H1 (cell line): Measurements from ENCODE around the gene CRCP. TPM values are rescaled to one million over a fixed set of nuclear protein-coding genes. Genes with fewer than 3 reads are reported as not detected.

Experiments used
- BACH1 ChIP-seq: IDR thresholded peaks from 2 replicates; pipeline ENCODE4 v1.6.1; 2012; ENCODE audit warnings: low read length, improper control_type of control experiment
- KDM1A ChIP-seq: fragments of 200-600, 300-600 bp; sonication (generic); IDR thresholded peaks from 2 replicates; pipeline ENCODE4 v1.7.1; 2016; ENCODE audit warnings: mild to moderate bottlenecking, low read length, borderline replicate concordance
- MAFK ChIP-seq: IDR thresholded peaks from 2 replicates; pipeline ENCODE4 v1.6.1; 2012; ENCODE audit warnings: low read depth, mild to moderate bottlenecking, improper control_type of control experiment, low read length
- POLR2AphosphoS5 ChIP-seq: IDR thresholded peaks from 2 replicates; pipeline ENCODE4 v1.6.1; 2011; ENCODE audit warnings: low read depth, low read length
- POU5F1 ChIP-seq: IDR thresholded peaks from 2 replicates; pipeline ENCODE4 v1.6.1; 2011; ENCODE audit warnings: low read depth, mild to moderate bottlenecking, low read length, moderate library complexity
- SAP30 ChIP-seq: fragments of 300-600 bp; sonication (generic); IDR thresholded peaks from 2 replicates; pipeline ENCODE4 v1.7.1; 2012; ENCODE audit warnings: low read length, moderate library complexity, mild to moderate bottlenecking, inconsistent platforms; ENCODE audit not compliant: insufficient read depth, insufficient replicate concordance
- SIRT6 ChIP-seq: IDR thresholded peaks from one replicate; pipeline ENCODE4 v1.7.1; 2012; ENCODE audit warnings: low read length, inconsistent platforms
- polyA plus RNA-seq, 7 experiments: library from polyadenylated mRNA; depleted of rRNA in 3 of 7; stranded (reverse) in 5 of 7; unstranded in 2 of 7; fragments of >200 nt in 5 of 7; fragments of 200-250 nt in 2 of 7; gene quantifications; 1 replicate in 5 of 7; 2 replicates in 1 of 7; 4 replicates in 1 of 7; pipeline versions ENCODE4 v1.2.1 to v1.2.3, GENCODE V29; 2011 to 2013; ENCODE audit warnings: missing spikeins in 2 of 7, mixed read lengths in 2 of 7
- total RNA-seq: library from RNA; stranded (reverse); fragmentation: NEBNext Ultra II Directional; extraction: Animal tissue kit (Norgen Biotek cat#: 25700); gene quantifications from 2 replicates; pipeline ENCODE4 v1.2.1, GENCODE V29; 2021
- TF ChIP-seq, protein P1 (sequence below): fragments of 300-600 bp; sonication (generic); IDR thresholded peaks from 2 replicates; pipeline ENCODE4 v1.7.1; 2012; ENCODE audit warnings: low read length, moderate library complexity, mild to moderate bottlenecking, inconsistent platforms; ENCODE audit not compliant: insufficient replicate concordance
- TF ChIP-seq, protein P2 (sequence below): IDR thresholded peaks from 2 replicates; pipeline ENCODE4 v1.6.1; 2012; ENCODE audit warnings: inconsistent platforms

CRCP gene
- total and polyA plus RNA-seq, 2 of the 8 experiments (the other 6 are each of a cell fraction or from before 2014, with no cell fraction given), result 15.0 to 29.3 TPM

- 0 out of 2 replicates have a peak, but pooled peaks have one; percentile 13 for TF ChIP-seq BACH1
- no peak for TF ChIP-seq POU5F1
- TF ChIP-seq POLR2AphosphoS5, result peak; percentile 86
- no peak for TF ChIP-seq SIRT6
- TF ChIP-seq, protein P1, sequence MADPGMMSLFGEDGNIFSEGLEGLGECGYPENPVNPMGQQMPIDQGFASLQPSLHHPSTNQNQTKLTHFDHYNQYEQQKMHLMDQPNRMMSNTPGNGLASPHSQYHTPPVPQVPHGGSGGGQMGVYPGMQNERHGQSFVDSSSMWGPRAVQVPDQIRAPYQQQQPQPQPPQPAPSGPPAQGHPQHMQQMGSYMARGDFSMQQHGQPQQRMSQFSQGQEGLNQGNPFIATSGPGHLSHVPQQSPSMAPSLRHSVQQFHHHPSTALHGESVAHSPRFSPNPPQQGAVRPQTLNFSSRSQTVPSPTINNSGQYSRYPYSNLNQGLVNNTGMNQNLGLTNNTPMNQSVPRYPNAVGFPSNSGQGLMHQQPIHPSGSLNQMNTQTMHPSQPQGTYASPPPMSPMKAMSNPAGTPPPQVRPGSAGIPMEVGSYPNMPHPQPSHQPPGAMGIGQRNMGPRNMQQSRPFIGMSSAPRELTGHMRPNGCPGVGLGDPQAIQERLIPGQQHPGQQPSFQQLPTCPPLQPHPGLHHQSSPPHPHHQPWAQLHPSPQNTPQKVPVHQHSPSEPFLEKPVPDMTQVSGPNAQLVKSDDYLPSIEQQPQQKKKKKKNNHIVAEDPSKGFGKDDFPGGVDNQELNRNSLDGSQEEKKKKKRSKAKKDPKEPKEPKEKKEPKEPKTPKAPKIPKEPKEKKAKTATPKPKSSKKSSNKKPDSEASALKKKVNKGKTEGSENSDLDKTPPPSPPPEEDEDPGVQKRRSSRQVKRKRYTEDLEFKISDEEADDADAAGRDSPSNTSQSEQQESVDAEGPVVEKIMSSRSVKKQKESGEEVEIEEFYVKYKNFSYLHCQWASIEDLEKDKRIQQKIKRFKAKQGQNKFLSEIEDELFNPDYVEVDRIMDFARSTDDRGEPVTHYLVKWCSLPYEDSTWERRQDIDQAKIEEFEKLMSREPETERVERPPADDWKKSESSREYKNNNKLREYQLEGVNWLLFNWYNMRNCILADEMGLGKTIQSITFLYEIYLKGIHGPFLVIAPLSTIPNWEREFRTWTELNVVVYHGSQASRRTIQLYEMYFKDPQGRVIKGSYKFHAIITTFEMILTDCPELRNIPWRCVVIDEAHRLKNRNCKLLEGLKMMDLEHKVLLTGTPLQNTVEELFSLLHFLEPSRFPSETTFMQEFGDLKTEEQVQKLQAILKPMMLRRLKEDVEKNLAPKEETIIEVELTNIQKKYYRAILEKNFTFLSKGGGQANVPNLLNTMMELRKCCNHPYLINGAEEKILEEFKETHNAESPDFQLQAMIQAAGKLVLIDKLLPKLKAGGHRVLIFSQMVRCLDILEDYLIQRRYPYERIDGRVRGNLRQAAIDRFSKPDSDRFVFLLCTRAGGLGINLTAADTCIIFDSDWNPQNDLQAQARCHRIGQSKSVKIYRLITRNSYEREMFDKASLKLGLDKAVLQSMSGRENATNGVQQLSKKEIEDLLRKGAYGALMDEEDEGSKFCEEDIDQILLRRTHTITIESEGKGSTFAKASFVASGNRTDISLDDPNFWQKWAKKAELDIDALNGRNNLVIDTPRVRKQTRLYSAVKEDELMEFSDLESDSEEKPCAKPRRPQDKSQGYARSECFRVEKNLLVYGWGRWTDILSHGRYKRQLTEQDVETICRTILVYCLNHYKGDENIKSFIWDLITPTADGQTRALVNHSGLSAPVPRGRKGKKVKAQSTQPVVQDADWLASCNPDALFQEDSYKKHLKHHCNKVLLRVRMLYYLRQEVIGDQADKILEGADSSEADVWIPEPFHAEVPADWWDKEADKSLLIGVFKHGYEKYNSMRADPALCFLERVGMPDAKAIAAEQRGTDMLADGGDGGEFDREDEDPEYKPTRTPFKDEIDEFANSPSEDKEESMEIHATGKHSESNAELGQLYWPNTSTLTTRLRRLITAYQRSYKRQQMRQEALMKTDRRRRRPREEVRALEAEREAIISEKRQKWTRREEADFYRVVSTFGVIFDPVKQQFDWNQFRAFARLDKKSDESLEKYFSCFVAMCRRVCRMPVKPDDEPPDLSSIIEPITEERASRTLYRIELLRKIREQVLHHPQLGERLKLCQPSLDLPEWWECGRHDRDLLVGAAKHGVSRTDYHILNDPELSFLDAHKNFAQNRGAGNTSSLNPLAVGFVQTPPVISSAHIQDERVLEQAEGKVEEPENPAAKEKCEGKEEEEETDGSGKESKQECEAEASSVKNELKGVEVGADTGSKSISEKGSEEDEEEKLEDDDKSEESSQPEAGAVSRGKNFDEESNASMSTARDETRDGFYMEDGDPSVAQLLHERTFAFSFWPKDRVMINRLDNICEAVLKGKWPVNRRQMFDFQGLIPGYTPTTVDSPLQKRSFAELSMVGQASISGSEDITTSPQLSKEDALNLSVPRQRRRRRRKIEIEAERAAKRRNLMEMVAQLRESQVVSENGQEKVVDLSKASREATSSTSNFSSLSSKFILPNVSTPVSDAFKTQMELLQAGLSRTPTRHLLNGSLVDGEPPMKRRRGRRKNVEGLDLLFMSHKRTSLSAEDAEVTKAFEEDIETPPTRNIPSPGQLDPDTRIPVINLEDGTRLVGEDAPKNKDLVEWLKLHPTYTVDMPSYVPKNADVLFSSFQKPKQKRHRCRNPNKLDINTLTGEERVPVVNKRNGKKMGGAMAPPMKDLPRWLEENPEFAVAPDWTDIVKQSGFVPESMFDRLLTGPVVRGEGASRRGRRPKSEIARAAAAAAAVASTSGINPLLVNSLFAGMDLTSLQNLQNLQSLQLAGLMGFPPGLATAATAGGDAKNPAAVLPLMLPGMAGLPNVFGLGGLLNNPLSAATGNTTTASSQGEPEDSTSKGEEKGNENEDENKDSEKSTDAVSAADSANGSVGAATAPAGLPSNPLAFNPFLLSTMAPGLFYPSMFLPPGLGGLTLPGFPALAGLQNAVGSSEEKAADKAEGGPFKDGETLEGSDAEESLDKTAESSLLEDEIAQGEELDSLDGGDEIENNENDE, result no peak
- no peak for TF ChIP-seq KDM1A
- no peak for TF ChIP-seq MAFK
- no peak for TF ChIP-seq SAP30
- TF ChIP-seq, protein P2, sequence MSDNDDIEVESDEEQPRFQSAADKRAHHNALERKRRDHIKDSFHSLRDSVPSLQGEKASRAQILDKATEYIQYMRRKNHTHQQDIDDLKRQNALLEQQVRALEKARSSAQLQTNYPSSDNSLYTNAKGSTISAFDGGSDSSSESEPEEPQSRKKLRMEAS, result peak; percentile 64
Measured at GRCh38 chr7:66075590-66076461, 38.8 kb upstream of the CRCP start, which contains the start of gene ASL (continued).
